DMS153 treated with DMSO at 0.1 percent for 48 hours (cell line): ENCODE results near the gene RHOH.
"Not testable (repeated sequence)": the region's sequence is repeated elsewhere in the genome, so short reads cannot be mapped to it uniquely, and the experiment has no call there.

Source experiments
- DNase-seq: peaks from one replicate; lab custom pipeline; 2025; ENCODE audit not compliant: unreplicated experiment; lab: John Stamatoyannopoulos, UW

The RHOH gene

GRCh38 chr4:40256817-40257216, 60.0 kb downstream of the RHOH start:
- no peak for DNase-seq

GRCh38 chr4:40258627-40259026, 61.8 kb downstream of the RHOH start:
- DNase-seq, result no peak

- no peak for DNase-seq
Observed at GRCh38 chr4:40261231-40262076, 64.6 kb downstream of the RHOH start.

DNA sequence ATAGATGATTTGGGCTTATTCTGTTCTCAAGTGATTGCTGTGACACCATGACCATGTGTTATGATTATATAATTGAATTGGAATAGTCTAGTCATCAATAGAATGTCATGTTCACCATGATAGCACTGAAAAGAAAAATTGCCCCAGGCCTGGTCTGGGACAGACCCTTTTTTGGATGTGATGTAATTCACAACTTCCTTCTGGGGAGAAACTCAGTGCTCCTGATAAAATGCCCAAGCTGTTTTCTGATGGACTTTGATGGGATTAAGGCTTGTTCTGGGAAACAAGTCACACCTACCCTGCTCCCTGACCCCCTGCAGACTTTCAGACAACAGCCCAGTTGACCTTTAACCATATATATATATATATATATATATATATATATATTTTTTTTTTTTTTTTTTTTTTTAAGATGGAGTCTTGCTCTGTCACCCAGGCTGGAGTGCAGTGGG, 65.3 kb downstream of the RHOH start:
- no peak for DNase-seq

- no peak for DNase-seq
Observed at GRCh38 chr4:40262861-40263260, 66.0 kb downstream of the RHOH start.

DNA sequence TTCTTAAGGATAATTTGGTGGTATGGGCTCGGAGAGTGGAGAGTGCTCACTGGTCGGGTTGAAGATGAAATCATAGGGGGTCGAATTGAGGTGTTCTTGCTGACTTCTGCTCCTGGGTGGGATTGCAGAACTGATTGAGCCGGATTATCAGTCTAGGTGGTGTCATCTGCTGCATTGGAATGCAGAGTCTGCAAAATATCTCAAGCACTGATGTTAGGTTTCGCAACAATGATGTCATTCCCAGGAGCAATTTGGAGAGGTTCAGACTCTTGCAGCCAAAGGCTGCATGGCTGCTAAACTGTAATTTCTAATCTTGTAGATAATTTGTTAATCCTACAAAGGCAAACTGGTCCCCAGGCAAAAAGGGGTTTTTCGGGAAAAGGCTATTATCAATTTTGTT, 67.7 kb downstream of the RHOH start:
- no peak for DNase-seq

DNA sequence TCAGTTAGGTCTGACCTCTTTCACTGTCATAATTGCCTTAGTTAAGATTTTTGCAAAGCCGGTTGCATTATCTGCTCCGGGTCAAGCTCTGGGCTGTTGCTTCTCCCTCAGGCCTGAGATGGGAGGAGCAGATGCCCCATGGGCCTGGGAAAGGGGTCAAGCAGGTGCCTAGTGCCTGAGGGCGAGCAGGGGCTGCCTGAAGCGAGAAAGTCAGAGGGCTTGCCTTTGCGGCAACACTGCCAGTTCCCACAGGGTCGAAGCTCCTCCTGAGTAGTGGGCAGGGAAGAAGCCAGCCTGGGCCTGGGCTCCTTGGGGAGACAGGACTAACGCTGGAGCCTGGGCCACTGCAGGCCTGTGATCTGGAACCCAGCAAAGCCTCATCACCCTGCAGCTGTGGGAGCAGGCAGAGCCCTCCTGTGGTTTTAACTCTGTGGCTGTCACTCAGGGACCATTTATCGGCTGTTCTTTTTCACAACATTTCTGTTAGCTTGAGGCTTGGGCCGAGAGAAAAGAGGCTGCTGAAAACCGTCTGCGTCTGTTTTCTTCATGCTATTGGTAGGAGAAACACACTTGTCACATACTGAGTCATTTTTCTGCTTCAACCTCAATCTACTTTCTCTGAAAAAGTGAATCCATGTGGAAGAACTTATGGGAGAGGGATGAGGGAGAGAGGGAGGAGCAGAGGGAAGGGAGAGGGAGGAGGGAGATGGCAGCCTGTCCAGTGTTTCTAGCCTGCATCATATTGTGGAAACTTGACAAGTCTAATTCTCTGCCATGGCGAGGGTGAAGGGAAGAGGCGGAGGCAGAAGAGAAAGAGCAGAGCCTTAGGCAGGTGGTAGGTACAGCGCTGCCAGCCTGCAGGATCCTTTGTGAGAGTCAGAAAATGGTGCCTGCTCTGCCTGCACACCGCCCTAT, 68.4 kb downstream of the RHOH start:
- DNase-seq, result no peak

- no peak for DNase-seq
Observed at GRCh38 chr4:40265910-40266274, 69.1 kb downstream of the RHOH start.

DNA sequence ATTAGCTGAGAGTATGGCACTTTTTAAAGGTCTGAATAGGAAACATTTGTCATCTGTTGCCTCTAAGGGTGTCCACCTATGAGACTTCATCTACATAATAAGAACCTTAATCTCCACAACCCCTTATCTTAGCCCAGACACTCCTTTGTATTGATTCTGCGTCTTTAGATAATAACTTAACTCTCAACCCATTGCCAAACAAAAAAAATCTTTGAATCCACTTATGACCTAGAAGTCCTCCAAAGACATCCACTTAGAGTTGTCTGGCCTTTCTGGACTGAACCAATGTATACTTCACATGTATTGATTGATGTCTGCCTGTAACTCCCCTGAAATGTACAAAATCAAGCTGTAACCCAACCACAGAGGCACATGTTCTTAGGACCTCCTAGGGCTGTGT, 72.3 kb downstream of the RHOH start:
- DNase-seq, result no peak

DNA sequence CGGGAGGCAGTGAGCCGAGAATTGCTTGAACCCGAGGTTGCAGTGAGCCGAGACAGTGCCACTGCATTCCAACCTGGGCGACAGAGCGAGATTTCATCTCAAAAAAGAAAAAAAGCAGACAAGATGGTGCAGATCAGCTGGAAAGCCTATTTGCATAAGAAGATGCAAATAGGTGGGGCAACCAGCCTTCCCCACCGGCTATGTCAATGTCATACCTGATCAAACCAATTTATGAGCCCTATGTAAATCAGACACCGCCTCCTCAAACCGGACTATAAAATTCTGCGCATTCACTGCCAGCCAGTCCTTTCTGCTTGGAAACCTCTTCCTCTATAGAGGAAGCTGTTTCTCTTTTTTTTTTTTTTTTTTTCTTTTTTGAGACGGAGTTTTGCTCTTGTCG, 73.8 kb downstream of the RHOH start:
- DNase-seq, result no peak

GRCh38 chr4:40275065-40275730, 78.4 kb downstream of the RHOH start:
- no peak for DNase-seq

GRCh38 chr4:40276546-40276945, 79.7 kb downstream of the RHOH start:
- DNase-seq, result no peak

DNA sequence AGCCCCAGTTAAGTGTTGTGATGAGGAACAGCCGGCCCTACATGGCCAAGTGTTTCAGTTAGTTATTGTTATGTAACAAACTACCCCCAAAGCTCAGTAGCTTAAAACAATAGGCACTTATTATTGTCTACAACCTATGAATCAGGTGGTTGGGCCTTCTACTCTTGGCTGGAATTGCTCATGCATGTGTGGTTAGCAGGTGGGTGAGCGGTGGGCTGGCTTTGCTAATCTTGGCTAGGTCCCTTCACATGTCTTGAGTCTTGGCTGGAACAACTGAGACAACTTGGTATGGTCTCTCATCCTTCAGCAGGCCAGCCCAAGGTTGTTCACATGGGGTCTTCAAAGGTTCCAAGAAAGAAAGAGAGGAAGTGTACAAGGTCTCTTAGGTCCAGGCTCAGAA, 83.8 kb downstream of the RHOH start:
- no peak for DNase-seq

GRCh38 chr4:40281099-40281498, 84.3 kb downstream of the RHOH start:
- no peak for DNase-seq

DNA sequence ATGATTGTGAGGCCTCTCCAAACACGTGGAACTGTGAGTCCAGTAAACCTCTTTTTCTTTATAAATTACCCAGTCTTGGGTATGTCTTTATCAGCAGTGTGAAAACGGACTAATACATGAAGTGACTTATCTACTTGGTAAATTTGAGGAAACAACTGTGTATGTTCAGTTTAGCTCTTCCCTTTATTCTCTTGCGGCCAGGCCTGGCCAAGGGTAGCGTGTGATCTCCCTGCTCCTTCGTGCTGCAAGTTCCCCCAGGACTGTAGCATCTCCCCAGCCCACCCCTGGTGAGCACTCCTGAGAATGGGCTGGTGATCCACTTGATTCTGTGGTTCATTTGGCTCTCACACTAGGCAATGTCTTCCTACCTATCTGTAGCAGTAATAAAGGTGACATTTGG, 85.1 kb downstream of the RHOH start:
- no peak for DNase-seq

DNA sequence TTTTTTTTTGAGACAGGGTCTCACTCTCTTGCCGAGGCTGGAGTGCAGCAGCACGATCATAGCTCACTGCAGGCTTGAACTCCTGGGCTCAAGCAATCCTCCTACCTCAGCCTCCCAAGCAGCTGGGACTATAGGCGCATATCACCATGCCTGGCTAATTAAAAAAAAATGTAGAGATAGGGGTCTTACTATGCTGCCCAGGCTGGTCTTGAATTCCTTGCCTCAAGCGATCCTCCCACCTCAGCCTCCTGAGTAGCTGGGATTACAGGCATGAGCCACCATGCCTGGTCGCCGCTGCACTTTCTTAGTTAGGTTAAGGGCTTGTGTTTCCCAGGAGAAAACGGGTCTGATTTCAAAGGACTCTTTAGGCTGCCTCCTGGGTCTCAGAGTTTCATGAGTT, 86.0 kb downstream of the RHOH start:
- DNase-seq, result not testable (repeated sequence)

GRCh38 chr4:40283413-40283812, 86.6 kb downstream of the RHOH start:
- DNase-seq, result no peak

DNA sequence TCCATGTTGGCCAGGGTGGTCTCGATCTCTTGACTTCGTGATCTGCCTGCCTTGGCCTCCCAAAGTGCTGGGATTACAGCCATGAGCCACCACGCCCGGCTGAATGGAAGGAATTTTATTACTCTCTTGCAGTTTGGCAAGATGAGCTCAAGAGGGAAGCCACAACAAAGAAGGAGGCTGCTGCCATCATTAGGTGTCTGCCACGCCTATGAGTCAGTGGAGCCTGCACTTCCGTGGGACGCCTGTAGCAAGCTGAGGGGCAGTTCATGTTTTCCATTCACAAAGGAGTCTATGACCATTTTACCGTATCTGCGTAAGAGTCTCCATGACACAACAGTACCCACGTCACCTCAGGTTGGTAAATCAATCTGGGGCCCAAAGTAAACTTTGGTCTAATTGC, 87.1 kb downstream of the RHOH start:
- no peak for DNase-seq

DNA sequence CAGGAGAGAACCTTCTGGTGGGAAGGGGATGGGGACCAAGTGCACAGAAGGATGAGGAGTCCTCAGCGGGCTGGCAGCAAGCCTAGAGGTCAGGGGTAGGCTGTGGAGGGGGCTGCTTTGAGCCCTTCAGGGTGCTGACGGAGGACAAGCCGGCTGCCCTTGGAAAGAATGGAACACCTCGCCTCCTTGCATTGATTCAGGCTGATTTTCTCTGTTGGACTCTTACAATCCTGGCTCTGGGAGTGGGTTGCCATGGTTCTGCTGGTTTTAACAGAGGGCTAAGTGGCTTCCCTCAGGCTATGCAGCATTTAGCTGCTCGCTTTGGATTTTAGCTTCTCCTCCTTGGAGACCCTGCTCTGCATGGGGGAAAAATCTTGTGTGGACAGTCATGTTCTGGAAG, 88.9 kb downstream of the RHOH start:
- no peak for DNase-seq

DNA sequence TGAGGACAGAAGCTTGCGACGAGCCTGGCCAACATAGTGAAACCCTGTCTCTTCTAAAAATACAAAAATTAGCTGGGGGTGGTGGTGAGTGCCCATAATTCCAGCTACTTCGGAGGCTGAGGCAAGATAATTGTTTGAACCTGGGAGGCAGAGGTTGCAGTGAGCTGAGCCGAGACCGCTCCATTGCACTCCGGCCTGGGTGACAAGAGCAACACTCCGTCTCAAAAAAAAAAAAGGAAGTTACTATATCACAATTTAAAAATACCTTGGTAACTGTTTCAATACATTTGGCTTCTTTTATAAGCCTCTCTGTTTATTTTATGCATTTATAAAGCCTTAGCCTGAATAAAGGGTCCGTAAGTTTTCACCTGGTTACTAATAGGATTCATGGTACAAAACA, 91.7 kb downstream of the RHOH start:
- no peak for DNase-seq

DNA sequence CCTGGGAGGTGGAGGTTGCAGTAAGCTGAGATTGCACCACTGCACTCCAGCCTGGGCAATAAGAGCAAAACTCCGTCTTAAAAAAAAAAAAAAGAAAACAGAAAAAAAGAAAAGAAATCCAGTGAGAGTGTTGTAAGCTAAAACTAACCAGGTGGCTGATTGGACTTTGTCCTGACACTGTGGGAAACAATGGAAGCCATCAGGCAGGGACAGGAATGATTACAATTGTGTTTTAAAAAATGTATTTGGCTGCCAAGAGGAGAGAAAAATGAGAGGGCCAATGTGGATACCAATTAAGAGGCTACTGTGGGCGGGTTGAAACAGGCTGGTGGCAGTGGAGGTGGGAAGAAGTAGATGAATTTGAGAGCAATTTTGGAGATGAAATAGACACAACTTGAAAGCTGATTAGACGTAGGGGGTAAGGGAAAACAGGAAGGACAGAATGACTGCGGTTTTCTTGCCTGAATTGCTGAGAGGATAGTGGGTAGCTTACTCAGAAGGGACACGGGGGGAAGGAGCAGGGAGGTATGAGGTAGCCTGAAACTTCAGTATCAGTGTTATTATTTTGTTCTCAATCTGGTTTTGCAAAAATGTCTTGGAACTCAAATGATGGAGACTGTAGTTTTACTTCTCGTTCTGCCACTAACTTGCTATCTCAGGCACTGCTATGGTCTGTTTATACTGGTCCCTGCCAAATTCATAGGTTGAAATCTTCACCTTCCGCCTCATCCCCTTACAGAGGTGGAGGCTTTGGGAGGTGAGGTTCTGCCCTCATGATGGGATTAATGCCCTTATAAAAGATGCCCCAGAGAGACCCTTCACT, 92.7 kb downstream of the RHOH start:
- DNase-seq, result no peak
